ENCODE measurements around the gene PTBP1. TPM values are rescaled to one million over a fixed set of nuclear protein-coding genes. Genes with fewer than 3 reads are reported as not detected.

Gene PTBP1
- total RNA-seq (2021) (663 to 692 TPM (median 680 TPM) in 3 replicates), Bru-seq, nascent RNA (percentile 93 among the genes with signal in this experiment)
- long read RNA-seq, experiment 1, transcript PTBP1-203 (15 exons, 3,598 nt), result major isoform, 658 of 1,524 reads
- long read RNA-seq, experiment 1, transcript PTBP1-201 (14 exons, 3,155 nt), result minor isoform, 371 of 1,524 reads
- long read RNA-seq, experiment 1, transcript PTBP1-206 (4 exons, 1,217 nt), result minor isoform, 12 of 1,524 reads
- long read RNA-seq, experiment 1, transcript PTBP1-204 (15 exons, 3,185 nt), result minor isoform, 14 of 1,524 reads
- long read RNA-seq, experiment 1, partial matches to known transcripts, result 246 of 1,524 reads
- long read RNA-seq, experiment 1, other reads (novel, unspliced or antisense), result 212 of 1,524 reads
- long read RNA-seq, experiment 2, transcript PTBP1-206 (4 exons, 1,217 nt), result major isoform, 13 of 589 reads
- long read RNA-seq, experiment 2, partial matches to known transcripts, result 321 of 589 reads
- long read RNA-seq, experiment 2, other reads (novel, unspliced or antisense), result 252 of 589 reads
- long read RNA-seq, experiment 3, partial matches to known transcripts, result 1 of 5 reads
- long read RNA-seq, experiment 3, other reads (novel, unspliced or antisense), result 4 of 5 reads

GRCh38 chr19:796692-797527 is at the start of gene PTBP1:
Gene PTBP1, plus strand, starts transcription at chr19:797452. Its CDS starts 46 bp downstream, at chr19:797498.
- Mint-ChIP-seq H3K4me1 (peaks cover 38% of the 10 kb centered on the region), H3K4me3 (peak within 1 kb of the TSS; percentile 87), H3K9me3 (no peaks in the 10 kb centered on the region), H3K27me3 (ENCODE audit: low read depth) (no peaks in the 10 kb centered on the region), H3K36me3 (peaks cover 23% of the 10 kb centered on the region), H3K27ac (peak within 1 kb of the TSS; percentile 95)
- CTCF ChIA-PET, result interaction anchor here (1.0 to 1.1 kb wide), 2 partner anchors 26 to 55 kb away, joined by 3 read pairs; no protein-coding TSS in a partner anchor
- POLR2A ChIA-PET, result interaction anchor here (1.4 kb wide), 1 partner anchor 13 kb away, joined by 5 read pairs; no protein-coding TSS in a partner anchor
- ATAC-seq (peak; percentile 83), DNase-seq (ENCODE audit: low spot score) (peak; percentile 100)
- no peak for TF ChIP-seq RORB (CRISPR knock-in tag; IDR thresholded peaks at IDR 0.05)
- no peak for TF ChIP-seq RELA (CRISPR knock-in tag; IDR thresholded peaks at IDR 0.05; ENCODE audit: borderline replicate concordance)
- TF ChIP-seq CREB1 (CRISPR knock-in tag; IDR thresholded peaks at IDR 0.05), result no peak
- no peak for TF ChIP-seq ZNF138 (CRISPR knock-in tag; conservative IDR thresholded peaks at IDR 0.05)
- TF ChIP-seq ZSCAN18 (CRISPR knock-in tag; IDR thresholded peaks at IDR 0.05), result no peak
- TF ChIP-seq NR2C2 (CRISPR knock-in tag; IDR thresholded peaks at IDR 0.05), result no peak
- no peak; the same call in 1 of the 2 replicates for TF ChIP-seq ZNF232 (CRISPR knock-in tag; IDR thresholded peaks at IDR 0.05)
- 0 out of 2 replicates have a peak, but pooled peaks have one; percentile 44 for TF ChIP-seq GABPB1 (CRISPR knock-in tag; IDR thresholded peaks at IDR 0.05)
- TF ChIP-seq PRRX2 (CRISPR knock-in tag; IDR thresholded peaks at IDR 0.05), result no peak
- peak; percentile 84 for TF ChIP-seq E2F5 (CRISPR knock-in tag; IDR thresholded peaks at IDR 0.05)
- TF ChIP-seq OVOL2 (CRISPR knock-in tag; IDR thresholded peaks at IDR 0.05; ENCODE audit: borderline replicate concordance), result no peak
- TF ChIP-seq NFYB (CRISPR knock-in tag; conservative IDR thresholded peaks at IDR 0.05; ENCODE audit: low read depth), result peak; percentile 92
- no peak for TF ChIP-seq ZNF281 (CRISPR knock-in tag; IDR thresholded peaks at IDR 0.05)
- peak; percentile 59; the same call in 1 of the 2 replicates for TF ChIP-seq HMGXB4 (CRISPR knock-in tag; IDR thresholded peaks at IDR 0.05)
- TF ChIP-seq GTF2I (CRISPR knock-in tag; conservative IDR thresholded peaks at IDR 0.05), result no peak
- no peak for TF ChIP-seq IRF2 (CRISPR knock-in tag; IDR thresholded peaks at IDR 0.05; ENCODE audit: borderline replicate concordance, low read depth)
- no peak for TF ChIP-seq KAT7 (CRISPR knock-in tag; IDR thresholded peaks at IDR 0.05; ENCODE audit: borderline replicate concordance)
- TF ChIP-seq ETV6 (CRISPR knock-in tag; IDR thresholded peaks at IDR 0.05), result peak; percentile 80; the same call in 1 of the 2 replicates
- no peak for TF ChIP-seq TP53 (CRISPR knock-in tag; IDR thresholded peaks at IDR 0.05)
- no peak for TF ChIP-seq STAT6 (CRISPR knock-in tag; conservative IDR thresholded peaks at IDR 0.05; ENCODE audit: low read depth)
- 0 out of 2 replicates have a peak, but pooled peaks have one; percentile 13 for TF ChIP-seq PRDM15 (CRISPR knock-in tag; IDR thresholded peaks at IDR 0.05)
